LNCaP clone FGC (cell line): ENCODE results near the gene GASK1A.

Experiments
- DNase-seq: peaks from one replicate; pipeline ENCODE4 v3.0.0-alpha.2; 2011; ENCODE audit warnings: low read depth
- H3K4me3 ChIP-seq: 2 replicates; pipeline ENCODE4 v1.5.1; 2011; ENCODE audit warnings: mild to moderate bottlenecking, low read depth, low read length, control low read depth
- CTCF ChIP-seq: IDR thresholded peaks from 2 replicates; pipeline ENCODE4 v1.5.1; 2012; ENCODE audit warnings: mild to moderate bottlenecking; ENCODE audit not compliant: control insufficient read depth, insufficient read depth; ENCODE audit errors: extremely low read depth

The GASK1A gene

GRCh38 chr3:42980909-42981308 is 1.8 kb downstream of the GASK1A start:
- no peak for TF ChIP-seq CTCF

DNA sequence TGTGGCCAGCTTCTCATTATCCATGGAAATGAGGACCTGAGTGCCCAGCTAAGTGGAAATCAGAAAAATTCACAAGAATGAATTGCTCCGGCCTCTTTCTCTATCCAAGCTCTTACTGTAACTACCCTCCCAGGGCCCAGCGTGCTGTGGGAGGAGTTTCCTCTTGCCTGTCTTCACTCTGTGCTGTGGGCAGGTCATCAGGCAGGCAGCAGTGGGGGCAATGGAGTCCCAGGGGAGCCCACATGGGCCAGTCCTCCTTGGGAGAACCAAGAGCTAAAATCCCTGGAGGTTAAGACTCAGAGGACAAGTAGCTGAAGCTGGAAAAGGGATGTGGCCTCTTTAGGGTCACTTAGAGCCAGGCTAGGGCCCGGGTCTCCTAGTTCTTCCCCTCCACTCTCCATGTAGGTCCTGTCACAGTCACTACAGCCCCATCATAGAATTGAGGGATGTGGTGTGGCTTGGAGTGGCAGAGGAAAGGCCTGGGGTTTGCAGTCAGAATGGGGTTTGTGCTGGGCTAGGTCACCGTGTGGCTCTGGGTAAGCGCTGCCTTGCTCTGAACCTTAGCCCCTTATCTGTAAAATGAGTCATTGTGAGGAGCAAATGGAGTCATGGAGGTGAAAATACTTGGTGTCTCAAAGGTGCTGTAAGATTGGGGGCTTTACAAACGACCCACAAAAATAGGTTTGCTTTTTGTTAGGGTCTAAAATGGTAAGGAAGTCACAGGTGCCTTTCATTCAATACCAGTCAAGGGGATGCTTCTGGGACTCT is 3.7 kb downstream of the GASK1A start:
- no peak overlapping the region for H3K4me3 ChIP-seq
- TF ChIP-seq CTCF = no peak
- DNase-seq = no peak

More at GRCh38 chr3:42980909-42981308, 1.8 kb downstream of the GASK1A start:
- no peak overlapping the region for H3K4me3 ChIP-seq
- DNase-seq = no peak

GRCh38 chr3:42983927-42984326 is 4.8 kb downstream of the GASK1A start:
- TF ChIP-seq CTCF = no peak
- no peak for DNase-seq
- no peak overlapping the region for H3K4me3 ChIP-seq

DNA sequence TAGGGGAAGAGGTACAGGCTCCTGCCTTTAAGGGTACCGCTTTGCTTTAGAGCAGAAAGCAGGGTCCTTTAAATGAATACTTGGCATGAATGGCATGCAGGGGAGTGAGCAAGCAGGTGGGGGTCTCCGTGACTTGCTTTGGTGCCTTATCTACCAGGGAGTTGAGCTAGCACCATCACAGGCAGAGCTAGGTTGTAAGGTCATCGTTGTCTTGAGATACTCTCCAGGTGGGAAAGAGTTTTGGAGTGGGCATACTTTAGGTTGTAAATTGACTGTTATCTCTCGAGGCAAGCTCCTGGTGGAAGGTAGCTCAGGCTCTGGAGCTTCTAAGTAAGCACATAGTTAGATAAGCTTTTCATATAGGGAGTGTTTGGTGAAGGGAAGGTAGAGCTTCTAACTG is 5.6 kb downstream of the GASK1A start:
- TF ChIP-seq CTCF = no peak
- DNase-seq = no peak
- no peak overlapping the region for H3K4me3 ChIP-seq

GRCh38 chr3:42988097-42988496 is 9.0 kb downstream of the GASK1A start:
- no peak for TF ChIP-seq CTCF
- H3K4me3 ChIP-seq = no peak overlapping the region
- DNase-seq = peak; percentile 10

GRCh38 chr3:42988566-42988965 is 9.5 kb downstream of the GASK1A start:
- no peak overlapping the region for H3K4me3 ChIP-seq
- no peak for TF ChIP-seq CTCF
- no peak for DNase-seq
